NCI-H2227 (cell line): ENCODE measurements around the gene MRPL1.
"Not testable (repeated sequence)": the region's sequence is repeated elsewhere in the genome, so short reads cannot be mapped to it uniquely, and the experiment has no call there.

ENCODE experiments used
- DNase-seq: peaks from one replicate; lab custom pipeline; 2025; ENCODE audit not compliant: unreplicated experiment; lab: John Stamatoyannopoulos, UW

MRPL1 gene

DNA sequence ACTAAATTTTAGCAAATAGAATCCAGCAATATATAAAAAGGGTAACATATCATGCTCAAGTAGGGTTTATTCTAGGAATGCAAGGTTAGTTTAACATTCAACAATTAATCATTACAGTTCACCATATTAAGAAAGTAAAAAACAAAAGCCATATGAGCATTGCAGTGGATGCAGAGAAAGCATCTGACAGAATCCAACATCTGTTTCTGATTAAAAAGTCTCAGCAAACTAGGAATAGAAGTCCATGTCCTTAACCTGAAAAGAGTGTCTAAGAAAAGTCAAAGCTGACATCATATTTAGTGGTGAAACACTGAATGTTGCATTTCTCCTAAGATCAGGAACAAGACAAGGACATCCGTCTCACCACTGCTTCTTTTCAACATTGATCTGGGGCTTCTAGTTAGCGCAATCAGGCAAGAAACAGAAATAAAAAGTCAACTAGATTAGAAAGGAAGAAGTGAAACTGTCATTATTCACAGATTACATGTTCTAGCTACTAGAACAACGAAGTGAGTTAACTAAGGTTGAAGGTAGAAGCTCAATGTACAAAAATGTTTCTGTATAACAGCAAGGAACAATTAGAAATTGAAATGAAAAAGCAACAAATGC, 49.3 kb downstream of the MRPL1 start:
- no peak for DNase-seq

DNA sequence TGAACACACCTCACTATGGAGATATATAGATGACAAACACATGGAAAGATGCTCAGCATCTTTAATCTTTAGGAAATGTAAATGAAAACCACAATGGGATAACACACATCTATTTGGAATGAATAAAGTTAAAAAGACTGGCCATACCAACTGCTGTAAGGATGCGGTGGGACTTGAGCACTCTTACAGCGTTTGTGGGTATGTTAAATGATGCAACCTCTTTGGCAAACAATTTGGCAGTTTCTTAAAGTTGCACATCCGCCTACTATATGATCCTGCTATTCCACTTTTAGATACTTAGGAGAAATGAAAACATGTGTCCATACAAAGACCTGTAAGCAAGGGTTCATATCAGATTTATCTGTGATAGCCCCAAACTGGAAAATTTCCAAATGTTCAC, 50.7 kb downstream of the MRPL1 start:
- no peak for DNase-seq

DNA sequence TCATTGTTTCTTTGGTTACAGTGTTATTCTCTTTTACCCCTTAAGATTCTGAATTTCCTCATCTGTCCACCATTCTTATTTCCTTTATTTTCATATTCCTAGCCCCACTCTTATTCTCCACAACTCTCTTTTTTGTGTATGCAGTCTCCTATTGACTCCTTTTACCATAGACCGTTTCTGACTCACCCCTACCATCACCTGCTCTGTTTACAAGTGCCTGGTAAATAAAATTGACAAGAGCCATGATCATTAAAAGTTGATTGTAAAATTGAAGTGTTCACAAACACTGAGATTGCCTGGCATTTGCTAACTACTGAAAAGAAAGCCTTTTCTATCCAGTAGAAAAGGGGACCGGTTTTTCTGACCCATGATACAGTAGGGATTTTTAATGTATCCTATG, 54.4 kb downstream of the MRPL1 start:
- no peak for DNase-seq

DNA sequence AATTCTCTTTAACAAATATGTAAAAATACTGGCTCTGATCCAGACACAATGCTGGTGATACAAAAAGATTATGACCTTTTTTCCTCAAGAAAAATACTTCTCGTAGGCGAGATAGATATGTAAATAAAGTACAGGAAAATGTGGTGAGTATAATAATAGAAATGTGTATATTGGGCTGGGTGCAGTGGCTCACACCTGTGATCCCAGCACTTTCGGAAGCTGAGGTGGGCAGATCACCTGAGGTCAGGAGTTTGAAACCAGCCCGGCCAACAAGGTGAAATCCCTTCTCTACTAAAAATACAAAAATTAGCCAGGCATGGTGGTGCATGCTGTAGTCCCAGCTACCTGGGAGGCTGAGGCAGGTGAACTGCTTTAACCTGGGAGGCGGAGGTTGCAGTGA, 55.0 kb downstream of the MRPL1 start:
- DNase-seq: no peak

DNA sequence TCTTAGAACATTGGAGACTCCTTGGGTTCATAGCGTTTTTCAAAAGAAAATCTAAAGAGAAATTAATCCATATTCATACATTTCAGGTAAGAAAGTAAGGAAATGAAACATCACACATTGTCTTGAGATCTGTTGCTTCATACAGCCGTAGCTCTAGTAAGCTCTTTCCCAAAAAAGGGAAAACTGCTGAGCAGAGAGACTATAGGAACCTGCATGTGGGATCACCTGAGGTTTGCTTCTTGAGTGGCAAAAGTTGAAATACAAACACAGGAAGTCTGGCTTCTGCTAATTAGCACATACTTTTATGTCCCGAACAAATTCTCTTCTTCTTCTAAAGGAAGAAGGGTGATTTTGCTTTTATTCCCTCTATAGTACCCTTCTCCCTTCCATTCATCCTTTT, 57.7 kb downstream of the MRPL1 start:
- no peak for DNase-seq

DNA sequence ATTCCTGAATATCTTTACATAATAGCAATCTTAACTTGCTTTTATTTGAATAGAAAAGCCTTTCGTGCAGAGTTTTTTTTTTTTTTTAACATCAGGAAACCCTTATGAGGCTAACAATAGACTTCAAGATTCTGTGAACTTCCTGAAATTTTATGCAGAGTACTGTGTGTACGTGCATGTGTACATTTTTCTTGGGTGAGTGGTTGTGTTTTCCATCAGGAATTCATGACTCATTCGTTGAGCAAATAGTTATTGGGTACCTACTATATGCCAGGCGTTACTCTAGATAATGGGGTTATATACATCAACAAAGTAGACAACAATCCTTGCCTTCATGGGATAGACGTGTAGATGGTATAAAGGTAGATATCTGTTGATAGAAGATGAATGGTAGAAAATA, 59.1 kb downstream of the MRPL1 start:
- no peak for DNase-seq

DNA sequence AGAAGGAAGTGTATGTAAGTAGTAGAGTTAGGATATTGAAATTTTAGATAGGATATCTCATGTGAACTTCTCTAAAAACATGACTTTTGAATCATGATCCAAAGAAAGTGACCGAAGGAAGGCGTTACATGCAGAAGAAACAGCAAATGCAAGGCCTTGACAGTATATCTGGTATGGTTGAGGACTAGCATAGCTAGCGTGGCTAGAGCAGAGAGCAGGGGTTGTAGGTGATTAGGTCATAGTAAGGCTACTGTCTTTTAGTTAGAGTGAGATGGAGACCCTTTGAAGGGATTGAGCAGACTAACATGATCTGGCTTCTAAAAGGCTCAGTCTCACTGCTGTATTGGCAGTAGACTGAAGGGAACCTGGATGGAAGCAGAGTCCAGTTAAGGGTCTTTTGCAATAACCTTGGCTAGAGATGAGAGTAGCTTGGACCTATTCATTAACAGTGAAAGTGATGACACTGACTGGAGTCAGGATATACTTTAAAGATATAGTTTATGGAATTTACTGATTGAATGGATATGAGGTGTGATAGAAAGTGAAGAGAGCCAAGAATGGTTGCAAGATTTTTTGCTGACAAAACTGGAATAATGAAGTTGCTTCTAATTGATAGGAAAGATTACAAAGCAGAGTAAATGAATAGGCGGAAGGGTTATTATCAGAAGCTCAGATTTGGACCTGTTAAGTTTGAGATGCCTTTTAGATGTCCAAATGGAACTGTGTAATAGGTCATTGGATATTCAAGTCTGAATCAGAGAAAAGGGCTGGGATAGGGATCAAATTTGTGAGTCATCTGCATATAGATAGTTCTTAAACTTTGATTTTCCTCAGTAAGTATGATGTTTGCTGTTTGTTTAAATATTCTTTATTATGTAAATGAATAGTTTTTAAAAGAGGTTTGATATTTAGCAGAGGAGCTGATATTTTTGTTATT, 59.8 kb downstream of the MRPL1 start:
- DNase-seq: no peak

DNA sequence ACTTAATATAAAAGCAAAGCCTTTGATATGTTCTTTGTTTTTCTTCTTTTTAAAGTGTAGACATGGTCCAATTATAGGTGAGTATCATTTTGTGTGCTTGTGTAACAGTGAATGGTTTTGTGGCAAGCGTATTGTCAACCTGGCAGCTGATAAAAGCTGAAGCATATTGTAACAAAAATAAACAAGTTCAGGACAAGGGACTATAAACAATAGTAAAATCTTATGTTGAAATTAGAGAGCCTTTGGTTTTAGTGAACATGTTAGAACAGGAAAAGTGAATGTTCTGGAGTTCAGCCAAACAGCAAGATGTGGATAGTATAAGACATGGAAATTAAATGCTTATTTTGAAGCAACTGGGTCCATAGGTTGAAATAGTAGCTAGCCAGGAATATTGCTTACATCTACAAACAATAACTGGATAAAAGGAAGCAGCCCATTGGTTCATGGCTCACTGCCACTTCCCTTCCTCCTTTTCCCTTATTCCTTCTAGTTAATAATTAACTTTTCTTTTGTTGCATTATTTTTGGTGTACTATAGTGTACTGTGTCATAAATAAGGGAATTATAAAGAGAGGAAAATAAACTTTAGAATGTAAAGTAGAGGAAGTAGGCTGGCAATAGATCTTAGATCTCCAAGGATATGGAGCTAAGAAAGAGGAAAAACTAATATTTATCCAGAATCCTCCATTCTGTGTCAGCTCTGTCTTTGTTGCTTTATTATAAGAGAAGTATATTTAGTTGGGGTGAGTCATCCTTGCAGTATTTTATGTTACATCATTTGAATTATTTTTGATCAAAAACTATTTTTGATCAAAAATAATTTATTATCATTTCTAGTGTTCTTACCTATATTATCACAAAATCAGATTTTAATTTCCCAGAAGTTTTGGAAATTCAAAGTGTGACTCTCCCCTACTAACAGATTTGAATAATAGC, 65.6 kb downstream of the MRPL1 start:
- no peak for DNase-seq

DNA sequence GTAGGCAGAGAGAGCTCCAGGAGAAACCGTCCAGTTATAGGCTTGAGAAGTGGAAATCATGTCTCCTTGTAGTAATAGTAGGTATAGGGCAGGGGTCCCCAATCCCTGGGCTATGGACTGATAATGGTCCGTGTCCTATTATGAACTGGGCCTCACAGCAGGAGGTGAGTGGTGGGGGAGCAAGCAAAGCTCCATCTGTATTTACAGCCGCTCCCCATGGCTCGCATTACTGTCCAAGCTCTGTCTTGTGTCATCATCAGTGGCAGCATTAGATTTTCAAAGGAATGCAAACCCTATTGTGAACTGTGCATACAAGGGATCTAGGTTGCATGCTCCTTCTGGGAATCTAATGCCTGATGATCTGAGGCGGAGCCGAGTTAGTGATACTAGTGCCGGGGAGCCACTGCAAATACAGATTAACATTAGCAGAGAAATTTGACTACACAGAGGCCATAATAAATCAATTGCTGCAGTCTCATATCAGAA, 67.6 kb downstream of the MRPL1 start:
- DNase-seq: no peak

DNA sequence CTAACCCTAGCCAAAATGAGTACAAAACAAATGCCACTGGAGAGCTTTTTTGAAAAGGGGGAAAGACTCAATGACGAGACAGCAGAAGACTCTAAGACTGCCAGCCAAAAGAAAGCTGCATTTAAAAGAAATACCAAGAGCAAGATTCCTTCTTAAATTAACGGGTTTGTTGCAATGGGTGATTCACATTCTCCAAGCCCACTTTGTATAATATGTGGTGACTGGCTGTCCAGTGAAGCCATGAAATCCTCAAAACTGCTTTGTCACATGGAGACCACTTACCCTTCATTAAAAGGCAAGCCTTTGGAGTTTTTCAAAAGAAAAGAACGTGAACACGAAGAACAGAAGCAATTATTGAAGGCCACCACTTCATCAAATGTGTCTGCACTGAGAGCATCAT, 68.2 kb downstream of the MRPL1 start:
- no peak for DNase-seq

DNA sequence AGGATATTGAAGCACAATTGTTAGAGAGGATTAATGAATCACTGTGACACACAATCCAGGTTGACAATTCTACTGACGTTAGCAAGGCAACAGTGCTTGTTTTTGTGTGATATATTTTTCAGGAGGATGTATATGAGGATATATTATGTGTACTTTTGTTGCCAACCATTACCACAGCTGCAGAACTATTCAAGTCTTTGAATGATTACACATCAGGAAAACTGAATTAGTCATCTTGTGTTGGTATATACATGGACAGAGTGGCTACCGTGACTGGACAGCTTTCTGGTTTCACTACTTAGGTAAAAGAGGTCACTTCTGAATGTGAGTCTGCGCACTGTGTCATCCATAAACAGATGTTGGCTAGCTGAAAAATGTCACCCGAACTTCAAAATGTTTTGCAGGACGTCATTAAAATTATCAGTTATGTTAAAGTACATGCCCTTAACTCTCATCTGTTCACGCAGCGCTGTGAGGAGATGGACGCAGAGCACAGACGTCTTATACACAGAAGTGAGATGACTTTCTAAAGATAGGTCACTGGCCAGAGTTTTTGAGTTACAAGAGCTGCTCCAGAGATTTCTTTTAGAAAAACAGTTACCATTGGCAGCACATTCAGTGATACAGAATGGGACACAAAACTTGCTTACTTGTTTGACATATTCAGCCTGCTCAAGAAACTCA, 69.0 kb downstream of the MRPL1 start:
- DNase-seq: no peak

DNA sequence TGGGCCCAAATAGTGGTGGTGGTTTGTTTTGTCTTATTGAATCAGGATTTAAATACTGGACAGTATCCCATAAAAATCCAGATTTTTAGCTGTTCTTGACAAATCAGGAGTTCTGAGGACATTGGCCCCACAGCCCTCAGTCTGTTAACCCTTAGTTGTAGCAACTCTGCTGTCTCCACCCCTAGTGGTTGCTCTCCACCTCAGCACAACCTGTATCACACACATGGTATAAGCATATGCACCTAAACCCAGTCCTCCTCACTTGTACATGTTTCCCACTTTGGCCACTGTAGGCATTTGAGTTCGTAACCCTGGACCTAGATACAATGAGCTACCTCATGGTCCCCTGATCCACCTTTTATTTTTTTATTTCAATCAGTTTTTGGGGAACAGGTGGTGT, 75.9 kb downstream of the MRPL1 start:
- no peak for DNase-seq

DNA sequence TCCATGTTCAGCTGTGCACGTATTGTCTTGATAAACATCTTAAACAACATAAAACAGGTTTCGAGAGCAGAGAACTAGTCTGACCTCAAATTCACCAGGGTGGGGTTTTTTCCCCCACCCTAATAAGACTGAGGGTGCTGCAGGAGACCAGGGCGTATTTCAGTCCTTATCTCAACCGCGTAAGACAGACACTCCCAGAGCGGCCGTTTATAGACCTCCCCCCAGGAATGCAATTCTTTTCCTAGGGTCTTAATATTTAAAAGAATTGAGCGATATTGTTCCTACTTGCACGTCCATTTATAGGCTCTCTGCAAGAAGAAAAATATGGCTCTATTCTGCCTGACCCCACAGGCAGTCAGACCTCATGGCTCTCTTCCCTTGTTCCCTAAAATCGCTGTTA, 83.3 kb downstream of the MRPL1 start:
- not testable (repeated sequence) for DNase-seq

DNA sequence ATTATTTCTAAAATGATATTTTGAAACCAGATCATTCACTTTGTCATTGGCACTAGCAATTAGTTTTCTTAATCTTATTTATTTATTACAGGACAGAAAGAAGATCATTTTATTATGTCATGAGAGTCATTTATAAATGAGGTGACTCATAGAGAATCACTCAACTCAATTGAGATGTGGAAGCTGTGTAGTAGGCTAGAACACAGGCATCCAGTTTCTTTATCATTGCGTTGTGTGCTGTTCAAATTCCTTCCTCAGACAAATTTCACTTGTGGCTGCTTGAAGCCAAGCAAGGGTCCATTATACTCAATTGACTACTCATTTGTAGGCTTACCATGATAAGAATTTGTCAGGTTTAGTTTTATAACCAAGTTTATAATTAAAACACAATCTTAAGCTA, 87.6 kb downstream of the MRPL1 start:
- DNase-seq: no peak

DNA sequence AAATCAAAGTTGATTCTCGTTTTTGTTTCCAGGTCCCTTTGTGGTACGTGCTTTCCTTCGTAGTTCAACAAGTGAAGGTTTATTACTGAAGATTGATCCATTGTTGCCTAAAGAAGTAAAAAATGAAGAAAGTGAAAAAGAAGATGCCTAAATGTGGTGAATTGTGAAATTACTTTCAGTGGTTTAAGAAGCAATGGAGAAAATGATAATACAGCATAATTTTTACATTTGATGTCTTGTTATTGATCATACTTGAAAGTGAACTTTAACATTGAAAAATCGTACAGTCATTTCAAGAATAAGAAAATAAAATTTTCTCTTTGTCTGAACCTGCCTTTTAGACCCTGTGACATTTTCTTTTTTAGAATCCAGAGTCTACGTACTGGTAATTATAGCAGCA, 89.8 kb downstream of the MRPL1 start:
- DNase-seq: no peak

DNA sequence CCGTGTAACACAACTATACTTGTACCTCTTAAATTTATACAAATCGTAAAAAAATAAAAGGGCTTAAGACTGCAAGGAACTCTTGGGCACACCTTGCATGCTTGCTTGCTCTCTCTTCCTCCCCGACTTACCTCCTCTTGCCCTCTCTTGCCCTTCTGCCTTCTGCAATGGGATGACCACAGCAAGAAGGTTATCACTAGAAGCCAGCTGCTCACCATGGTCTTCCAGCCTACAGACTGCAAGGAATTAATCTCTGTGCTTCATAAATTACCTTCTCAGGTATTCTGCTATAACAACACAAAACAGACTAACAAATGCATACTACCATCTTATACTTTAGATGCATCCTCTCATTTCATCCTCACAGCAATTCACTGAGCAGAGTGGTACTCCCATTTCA, 92.1 kb downstream of the MRPL1 start:
- DNase-seq: no peak

DNA sequence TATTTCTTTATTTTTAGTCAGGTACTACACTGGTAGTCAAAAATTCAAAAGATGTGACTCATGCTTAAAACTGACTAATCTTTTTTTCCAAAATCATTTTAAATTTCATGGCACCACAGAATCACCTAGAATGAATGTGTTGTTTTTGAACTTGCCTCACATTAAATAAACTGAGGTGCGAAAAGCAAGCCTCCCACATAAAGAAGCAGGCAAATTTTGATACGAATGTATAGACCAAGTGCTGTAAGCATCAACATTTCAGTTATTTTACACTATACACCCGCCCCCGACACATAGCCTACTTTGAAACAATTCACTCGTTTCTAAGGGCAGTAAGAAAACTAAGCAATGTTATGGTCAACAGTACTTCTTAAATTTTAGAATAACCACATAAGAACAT, 94.3 kb downstream of the MRPL1 start:
- no peak for DNase-seq

DNA sequence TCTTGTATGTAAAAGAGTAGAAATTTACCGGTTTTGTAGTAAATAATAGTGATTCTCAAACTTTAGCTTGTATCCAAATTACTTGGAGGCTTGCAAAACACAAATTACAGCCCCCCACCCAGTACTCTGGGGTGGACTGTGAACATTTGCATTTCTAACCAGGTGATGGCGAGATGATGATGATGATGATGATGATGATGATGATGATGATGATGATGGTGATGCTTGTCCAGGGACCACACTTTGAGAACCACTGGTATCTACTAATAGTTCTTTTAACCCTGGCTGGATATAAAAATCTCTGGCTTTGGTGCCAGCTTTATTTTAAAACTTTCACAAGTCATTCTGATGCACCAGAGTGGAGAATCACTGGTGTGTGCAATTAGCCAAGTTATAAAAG, 96.3 kb downstream of the MRPL1 start:
- no peak for DNase-seq

DNA sequence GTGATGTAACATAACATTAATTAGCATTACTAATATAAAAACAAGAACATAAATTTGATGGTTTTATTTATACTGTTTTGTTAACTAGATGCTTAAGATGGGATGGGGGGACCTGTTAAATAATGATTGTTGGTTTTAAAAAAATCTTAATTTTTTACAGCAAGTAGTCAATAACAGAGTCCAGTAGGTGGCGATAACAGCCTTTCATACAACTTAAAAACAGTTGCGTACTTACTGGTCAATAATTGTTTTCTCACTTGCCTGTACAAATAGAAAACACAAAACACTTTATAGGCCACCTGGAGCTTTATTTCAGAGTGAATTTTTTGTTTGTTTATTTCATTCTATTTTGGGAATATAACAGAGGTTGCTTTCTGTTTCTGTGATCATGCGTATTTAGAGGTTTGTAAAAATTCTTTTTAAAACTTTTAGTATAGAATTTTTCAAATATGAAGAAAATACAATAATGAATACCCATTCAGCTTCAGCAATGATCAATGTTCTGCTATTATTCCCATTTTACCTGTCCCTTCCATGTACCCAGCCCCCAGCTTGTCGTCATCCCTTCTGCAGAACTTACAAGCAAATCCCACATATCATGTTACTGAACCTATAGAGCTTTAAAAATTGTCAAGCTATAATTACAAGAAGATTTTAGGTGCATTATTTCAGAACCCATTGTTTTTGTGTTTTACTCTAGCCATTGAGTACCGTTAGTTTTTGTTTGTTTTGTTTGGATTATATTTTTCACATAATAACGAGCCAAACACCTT, 97.1 kb downstream of the MRPL1 start:
- peak; percentile 35 for DNase-seq

DNA sequence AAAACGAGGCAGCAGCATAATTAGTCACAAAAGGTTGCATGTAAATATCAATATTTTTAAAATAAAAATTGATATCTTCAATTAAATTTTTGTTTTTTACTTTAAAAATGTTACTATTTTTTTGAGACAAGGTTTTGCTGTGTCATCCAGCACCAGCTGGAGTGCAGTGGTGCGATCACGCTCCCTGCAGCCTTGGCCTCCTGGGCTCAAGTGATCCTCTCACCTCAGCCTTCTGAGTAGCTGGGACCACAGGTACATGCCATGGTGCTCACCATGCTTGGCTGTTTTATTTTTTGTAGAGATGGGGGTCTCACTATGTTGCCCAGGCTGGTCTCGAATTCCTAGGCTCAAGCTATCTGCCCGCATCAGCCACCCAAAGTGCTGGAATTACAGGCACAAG, 97.7 kb downstream of the MRPL1 start:
- no peak for DNase-seq
